Calu3 (cell line): Measurements from ENCODE around the gene ABCB6. TPM values are rescaled to one million over a fixed set of nuclear protein-coding genes. Genes with fewer than 3 reads are reported as not detected.

Experiments
- BruUV-seq: library from RNA; stranded (reverse); fragments of 400-500 nt; replicated peaks from 2 replicates; lab custom pipeline; 2021; lab: Mats Ljungman, UMichigan
- CTCF ChIA-PET: fragments of 300-600 bp; sonication (Branson Sonifier 250); formaldehyde crosslinking; loops from one replicate; lab custom pipeline; 2022; ENCODE audit warnings: antibody characterized with exemption; lab: Charles Lee
- DNase-seq: peaks from one replicate; pipeline ENCODE4 v3.0.0; 2022
- H3K27ac Mint-ChIP-seq: one replicate; pipeline ENCODE4 v1.8.0; 2022; ENCODE audit warnings: mixed read lengths; ENCODE audit not compliant: unreplicated experiment
- H3K27me3 Mint-ChIP-seq: one replicate; pipeline ENCODE4 v1.8.0; 2022; ENCODE audit warnings: mixed read lengths; ENCODE audit not compliant: unreplicated experiment
- H3K36me3 Mint-ChIP-seq: one replicate; pipeline ENCODE4 v1.8.0; 2022; ENCODE audit warnings: mild to moderate bottlenecking, moderate library complexity, mixed read lengths; ENCODE audit not compliant: insufficient read depth, unreplicated experiment
- H3K4me1 Mint-ChIP-seq: one replicate; pipeline ENCODE4 v1.8.0; 2022; ENCODE audit warnings: mild to moderate bottlenecking, low read depth, mixed read lengths; ENCODE audit not compliant: unreplicated experiment
- H3K4me3 Mint-ChIP-seq: one replicate; pipeline ENCODE4 v1.8.0; 2022; ENCODE audit warnings: mild to moderate bottlenecking, low read depth, moderate library complexity, mixed read lengths; ENCODE audit not compliant: unreplicated experiment
- H3K9me3 Mint-ChIP-seq: one replicate; pipeline ENCODE4 v1.8.0; 2022; ENCODE audit warnings: low read depth, mixed read lengths; ENCODE audit not compliant: unreplicated experiment
- CTCF ChIP-seq: fragments of 200-600 bp; IDR thresholded peaks from one replicate; pipeline ENCODE4 v1.8.0; 2022; ENCODE audit warnings: antibody characterized with exemption; ENCODE audit not compliant: unreplicated experiment
- intact Hi-C: fragments of 100-400 bp; cut with micrococcal nuclease; formaldehyde crosslinking; loops from one replicate; pipeline ENCODE4 v1.10.0; 2022; ENCODE audit not compliant: unreplicated experiment
- total RNA-seq: library from RNA; stranded (reverse); gene quantifications from 2 replicates; pipeline ENCODE4 v1.2.3, GENCODE V29; 2022

The ABCB6 gene
- total RNA-seq, 1 experiment from 2014 or later, result 12.1 TPM

GRCh38 chr2:219252900-219253752 is 34.4 kb upstream of the ABCB6 start, which contains the start of gene TUBA4B:
TUBA4B (plus strand) TSS chr2:219253243; CDS start chr2:219253408, 165 bp downstream.
- no peak for TF ChIP-seq CTCF
- H3K27ac Mint-ChIP-seq, result peak within 1 kb of the TSS; percentile 70
- BruUV-seq, result TSS peak; percentile 54
- H3K36me3 Mint-ChIP-seq, result peaks cover 55% of the 10 kb centered on the region
- no peaks in the 10 kb centered on the region for H3K9me3 Mint-ChIP-seq
- peaks cover 54% of the 10 kb centered on the region for H3K4me1 Mint-ChIP-seq
- DNase-seq, result peak; percentile 36
- peak within 1 kb of the TSS; percentile 95 for H3K4me3 Mint-ChIP-seq
- intact Hi-C loops, result loop anchor here (5.0 kb wide), 1 partner anchor 44 kb away; no protein-coding TSS in a partner anchor
- CTCF ChIA-PET, result interaction anchor here (0.8 to 3.2 kb wide), 6 partner anchors 8 to 47 kb away, joined by 3 to 10 read pairs (median 4); partner anchors contain the start of genes DNAJB2, GLB1L, STK16 and ZFAND2B
- H3K27me3 Mint-ChIP-seq, result no peaks in the 10 kb centered on the region

DNA sequence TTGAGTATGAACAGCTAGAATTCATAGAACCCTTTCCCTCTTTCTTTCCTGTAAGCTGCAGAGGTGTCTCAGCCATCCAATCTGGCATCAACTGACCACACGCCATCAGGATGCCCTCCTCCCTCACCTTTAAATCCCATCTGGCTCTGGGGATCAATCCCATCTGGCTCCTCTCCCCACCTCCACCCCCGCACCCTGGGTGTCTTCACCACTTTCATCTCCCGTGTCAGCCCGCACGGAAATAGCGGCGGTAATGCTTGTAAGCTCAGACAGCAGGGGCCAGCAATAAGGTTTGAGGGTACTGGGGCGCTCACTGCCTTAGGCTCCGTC is 33.8 kb upstream of the ABCB6 start:
- peak overlapping the region; percentile 95 for H3K4me3 Mint-ChIP-seq
- peaks cover 56% of the 10 kb centered on the region for H3K4me1 Mint-ChIP-seq

DNA sequence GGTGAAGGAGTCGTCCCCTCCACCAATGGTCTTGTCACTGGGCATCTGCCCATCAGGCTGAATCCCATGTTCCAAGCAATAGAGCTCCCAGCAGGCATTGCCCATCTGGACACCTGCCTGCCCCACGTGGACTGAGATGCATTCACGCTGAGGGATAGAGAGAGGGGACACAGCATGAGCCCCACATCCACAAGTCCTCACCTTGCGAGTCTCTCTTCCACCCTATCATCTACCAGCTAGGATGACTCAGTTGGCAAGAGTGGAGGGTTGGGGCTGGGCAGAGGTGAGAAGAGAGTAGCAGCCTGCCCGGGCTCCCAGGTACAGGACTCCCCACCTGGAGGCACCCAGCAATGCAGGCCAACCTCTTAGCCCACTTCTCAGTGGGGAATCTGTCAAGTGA is 33.3 kb upstream of the ABCB6 start:
- Mint-ChIP-seq H3K4me1 (peaks cover 56% of the 10 kb centered on the region), H3K27me3 (no peaks in the 10 kb centered on the region), H3K9me3 (no peaks in the 10 kb centered on the region), H3K27ac (no peak overlapping the region), H3K4me3 (peak overlapping the region; percentile 95), H3K36me3 (peaks cover 55% of the 10 kb centered on the region)
- CTCF ChIA-PET, result interaction anchor here (1.8 to 3.2 kb wide), 2 partner anchors 35 to 43 kb away, joined by 7 to 10 read pairs; no protein-coding TSS in a partner anchor
- no TSS peak for BruUV-seq
- no peak for DNase-seq
- intact Hi-C loops, result loop anchor here (5.0 kb wide), 1 partner anchor 45 kb away; no protein-coding TSS in a partner anchor
- no peak for TF ChIP-seq CTCF

More for the DNA sequence above, 33.8 kb upstream of the ABCB6 start:
- no peak for TF ChIP-seq CTCF
- H3K27me3 Mint-ChIP-seq, result no peaks in the 10 kb centered on the region
- no peaks in the 10 kb centered on the region for H3K9me3 Mint-ChIP-seq
- DNase-seq, result no peak
- intact Hi-C loops, result loop anchor here (5.0 kb wide), 1 partner anchor 45 kb away; no protein-coding TSS in a partner anchor
- no TSS peak for BruUV-seq
- peak overlapping the region; percentile 70 for H3K27ac Mint-ChIP-seq
- H3K36me3 Mint-ChIP-seq, result peaks cover 55% of the 10 kb centered on the region
- CTCF ChIA-PET, result interaction anchor here (1.5 to 3.2 kb wide), 3 partner anchors 27 to 42 kb away, joined by 5 to 10 read pairs (median 7); partner anchors contain the start of gene DNAJB2

DNA sequence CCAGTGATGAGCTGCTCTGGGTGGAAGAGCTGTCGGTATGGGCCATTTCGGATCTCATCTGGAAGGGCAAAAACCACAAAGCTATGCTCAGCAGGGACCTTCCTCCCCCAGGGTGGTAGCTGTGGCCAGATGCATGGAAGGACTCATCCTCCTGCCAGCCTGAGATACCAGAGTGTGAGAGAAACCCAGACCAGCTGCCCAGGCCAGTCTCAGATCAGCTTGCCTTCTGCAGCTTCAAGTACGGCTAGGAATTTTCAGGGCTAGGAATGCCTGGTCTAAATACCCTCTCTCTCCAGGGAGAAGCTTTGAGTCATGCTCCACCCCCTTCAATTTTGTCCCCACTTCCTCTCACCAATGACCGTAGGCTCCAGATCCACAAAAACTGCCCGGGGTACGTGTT is 32.9 kb upstream of the ABCB6 start:
- peaks cover 56% of the 10 kb centered on the region for H3K4me1 Mint-ChIP-seq
- no peaks in the 10 kb centered on the region for H3K27me3 Mint-ChIP-seq
- H3K27ac Mint-ChIP-seq, result no peak overlapping the region
- CTCF ChIA-PET, result interaction anchor here (1.0 kb wide), 1 partner anchor 193 kb away, joined by 3 read pairs; no protein-coding TSS in a partner anchor
- H3K9me3 Mint-ChIP-seq, result no peaks in the 10 kb centered on the region
- intact Hi-C loops, result loop anchor here (5.0 kb wide), 1 partner anchor 46 kb away; no protein-coding TSS in a partner anchor
- H3K36me3 Mint-ChIP-seq, result peaks cover 57% of the 10 kb centered on the region
- peak overlapping the region; percentile 95 for H3K4me3 Mint-ChIP-seq
- BruUV-seq, result no TSS peak
- TF ChIP-seq CTCF, result no peak
- no peak for DNase-seq
